Measurements from ENCODE around the gene KTN1. TPM values are rescaled to one million over a fixed set of nuclear protein-coding genes. Genes with fewer than 3 reads are reported as not detected.

KTN1 gene
- total RNA-seq, 1 experiment from 2014 or later = 138 TPM

GRCh38 chr14:55578511-55578910 is 1.5 kb upstream of the KTN1 start:
- Histone ChIP-seq H3K36me3 (ENCODE audit: control insufficient read depth, insufficient read depth, low read length) (no peaks in the 10 kb centered on the region), H3K4me1 (peaks cover 6% of the 10 kb centered on the region), H3K27me3 (replicated peaks; ENCODE audit: control insufficient read depth, insufficient read depth, low read length) (no peaks in the 10 kb centered on the region), H3K4me3 (ENCODE audit: low read depth, low read length) (peak overlapping the region; percentile 91; the same call in 1 of the 2 replicates), H3K9me3 (no peaks in the 10 kb centered on the region)
- intact Hi-C loops (cut with micrococcal nuclease; ENCODE audit: unreplicated experiment) = loop anchor here (2.0 kb wide), 1 partner anchor 36 kb away; no protein-coding TSS in a partner anchor
- Mint-ChIP-seq H3K36me3 (ENCODE audit: insufficient read depth, unreplicated experiment) (peaks cover 6% of the 10 kb centered on the region), H3K27me3 (ENCODE audit: insufficient read depth, unreplicated experiment) (no peaks in the 10 kb centered on the region), H3K4me3 (ENCODE audit: unreplicated experiment) (peak overlapping the region; percentile 96), H3K9me3 (ENCODE audit: unreplicated experiment) (no peaks in the 10 kb centered on the region), H3K27ac (ENCODE audit: unreplicated experiment) (peak overlapping the region; percentile 86), H3K4me1 (ENCODE audit: low read depth, unreplicated experiment) (no peaks in the 10 kb centered on the region)
- BruUV-seq (replicated peaks) = no TSS peak
- TF ChIP-seq CTCF (IDR thresholded peaks at IDR 0.05; ENCODE audit: insufficient read depth in 1 of 2, low read depth in 1 of 2, low read length in 1 of 2, severe bottlenecking in 1 of 2, unreplicated experiment in 1 of 2) = no peak
- POLR2A ChIA-PET = no interaction called here
- CTCF ChIA-PET = no interaction called here
- DNase-seq = no peak

- Mint-ChIP-seq H3K9me3 (ENCODE audit: unreplicated experiment) (no peaks in the 10 kb centered on the region), H3K4me3 (ENCODE audit: unreplicated experiment) (peak overlapping the region; percentile 74), H3K27me3 (ENCODE audit: insufficient read depth, unreplicated experiment) (no peaks in the 10 kb centered on the region), H3K36me3 (ENCODE audit: insufficient read depth, unreplicated experiment) (peaks cover 6% of the 10 kb centered on the region), H3K4me1 (ENCODE audit: low read depth, unreplicated experiment) (no peaks in the 10 kb centered on the region), H3K27ac (ENCODE audit: unreplicated experiment) (peak overlapping the region; percentile 9)
- Histone ChIP-seq H3K36me3 (ENCODE audit: control insufficient read depth, insufficient read depth, low read length) (no peaks in the 10 kb centered on the region), H3K4me1 (peaks cover 13% of the 10 kb centered on the region), H3K4me3 (ENCODE audit: low read depth, low read length) (peak overlapping the region; percentile 91), H3K27me3 (replicated peaks; ENCODE audit: control insufficient read depth, insufficient read depth, low read length) (no peaks in the 10 kb centered on the region), H3K9me3 (no peaks in the 10 kb centered on the region)
- no TSS peak for BruUV-seq (replicated peaks)
- TF ChIP-seq CTCF (IDR thresholded peaks at IDR 0.05; ENCODE audit: insufficient read depth in 1 of 2, low read depth in 1 of 2, low read length in 1 of 2, severe bottlenecking in 1 of 2, unreplicated experiment in 1 of 2) = no peak
- ChIA-PET CTCF (no interaction called here), POLR2A (no interaction called here)
- intact Hi-C loops (cut with micrococcal nuclease; ENCODE audit: unreplicated experiment) = loop anchor here (1.0 to 5.0 kb wide), 2 partner anchors 19 to 128 kb away; no protein-coding TSS in a partner anchor
- DNase-seq = peak; percentile 49 to 59
Measured at GRCh38 chr14:55580470-55581341, 699 bp downstream of the KTN1 start.

- BruUV-seq (replicated peaks) = TSS peak; percentile 34
- intact Hi-C loops (cut with micrococcal nuclease; ENCODE audit: unreplicated experiment) = loop anchor here (1.0 to 5.0 kb wide), 2 partner anchors 18 to 129 kb away; no protein-coding TSS in a partner anchor
- H3K36me3 Mint-ChIP-seq (ENCODE audit: insufficient read depth, unreplicated experiment) = peaks cover 6% of the 10 kb centered on the region
- H3K9me3 Mint-ChIP-seq (ENCODE audit: unreplicated experiment) = no peaks in the 10 kb centered on the region
- POLR2A ChIA-PET = no interaction called here
- CTCF ChIA-PET = no interaction called here
- H3K27ac Mint-ChIP-seq (ENCODE audit: unreplicated experiment) = peak overlapping the region; percentile 9
- Histone ChIP-seq H3K27me3 (replicated peaks; ENCODE audit: control insufficient read depth, insufficient read depth, low read length) (no peaks in the 10 kb centered on the region), H3K9me3 (no peaks in the 10 kb centered on the region), H3K36me3 (ENCODE audit: control insufficient read depth, insufficient read depth, low read length) (no peaks in the 10 kb centered on the region), H3K4me1 (peaks cover 13% of the 10 kb centered on the region), H3K4me3 (ENCODE audit: low read depth, low read length) (peak overlapping the region; percentile 91)
- DNase-seq = no peak
- no peaks in the 10 kb centered on the region for H3K27me3 Mint-ChIP-seq (ENCODE audit: insufficient read depth, unreplicated experiment)
- no peak for TF ChIP-seq CTCF (IDR thresholded peaks at IDR 0.05; ENCODE audit: insufficient read depth in 1 of 2, low read depth in 1 of 2, low read length in 1 of 2, severe bottlenecking in 1 of 2, unreplicated experiment in 1 of 2)
- H3K4me3 Mint-ChIP-seq (ENCODE audit: unreplicated experiment) = peak overlapping the region; percentile 74
- H3K4me1 Mint-ChIP-seq (ENCODE audit: low read depth, unreplicated experiment) = no peaks in the 10 kb centered on the region
Measured at GRCh38 chr14:55581342-55581771, 1.4 kb downstream of the KTN1 start.
